ENCODE data around the gene RP2. TPM values are rescaled to one million over a fixed set of nuclear protein-coding genes. Genes with fewer than 3 reads are reported as not detected.

RP2 gene
- total and polyA plus RNA-seq, 2 experiments from 2014 or later, result 2.4 to 3.8 TPM

GRCh38 chrX:46864606-46865005, 27.8 kb downstream of the RP2 start:
- Histone ChIP-seq H3K4me1 (ENCODE audit: low read depth) (no peaks in the 10 kb centered on the region), H3K36me3 (no peaks in the 10 kb centered on the region), H3K9me3 (ENCODE audit: low read depth) (no peaks in the 10 kb centered on the region), H3K27ac (no peak overlapping the region), H3K27me3 (no peaks in the 10 kb centered on the region), H3K4me3 (no peak overlapping the region)
- DNase-seq (ENCODE audit: low read depth in 1 of 2, low spot score in 1 of 2), result no peak
- TF ChIP-seq CTCF (IDR thresholded peaks at IDR 0.05; ENCODE audit: low read depth, low read length), result no peak

- Histone ChIP-seq H3K4me3 (no peak overlapping the region), H3K27me3 (no peaks in the 10 kb centered on the region), H3K36me3 (no peaks in the 10 kb centered on the region), H3K9me3 (ENCODE audit: low read depth) (no peaks in the 10 kb centered on the region), H3K4me1 (ENCODE audit: low read depth) (no peaks in the 10 kb centered on the region), H3K27ac (no peak overlapping the region)
- TF ChIP-seq CTCF (IDR thresholded peaks at IDR 0.05; ENCODE audit: low read depth, low read length), result no peak
- peak in 1 of 2 donors; percentile 46 for DNase-seq (ENCODE audit: low read depth in 1 of 2, low spot score in 1 of 2)
Observed at GRCh38 chrX:46865281-46865680, 28.4 kb downstream of the RP2 start.

- no peak for TF ChIP-seq CTCF (IDR thresholded peaks at IDR 0.05; ENCODE audit: low read depth, low read length)
- Histone ChIP-seq H3K36me3 (no peaks in the 10 kb centered on the region), H3K27me3 (no peaks in the 10 kb centered on the region)
Observed at GRCh38 chrX:46866726-46867125, 29.9 kb downstream of the RP2 start.

GRCh38 chrX:46873746-46874145, 36.9 kb downstream of the RP2 start:
- Histone ChIP-seq H3K36me3 (no peaks in the 10 kb centered on the region), H3K27ac (no peak overlapping the region), H3K9me3 (ENCODE audit: low read depth) (no peaks in the 10 kb centered on the region), H3K27me3 (no peaks in the 10 kb centered on the region), H3K4me1 (ENCODE audit: low read depth) (no peaks in the 10 kb centered on the region), H3K4me3 (no peak overlapping the region)
- TF ChIP-seq CTCF (IDR thresholded peaks at IDR 0.05; ENCODE audit: low read depth, low read length), result no peak
- no peak for DNase-seq (ENCODE audit: low read depth in 1 of 2, low spot score in 1 of 2)

More at GRCh38 chrX:46866726-46867125, 29.9 kb downstream of the RP2 start:
- no peak for DNase-seq (ENCODE audit: low read depth in 1 of 2, low spot score in 1 of 2)
- H3K9me3 ChIP-seq (ENCODE audit: low read depth), result no peaks in the 10 kb centered on the region
- no peaks in the 10 kb centered on the region for H3K4me1 ChIP-seq (ENCODE audit: low read depth)
- no peak overlapping the region for H3K4me3 ChIP-seq
- no peak overlapping the region for H3K27ac ChIP-seq

- no peak for DNase-seq (ENCODE audit: low read depth in 1 of 2, low spot score in 1 of 2)
- H3K36me3 ChIP-seq, result no peaks in the 10 kb centered on the region
- no peaks in the 10 kb centered on the region for H3K4me1 ChIP-seq (ENCODE audit: low read depth)
- H3K4me3 ChIP-seq, result no peak overlapping the region
- no peak for TF ChIP-seq CTCF (IDR thresholded peaks at IDR 0.05; ENCODE audit: low read depth, low read length)
- H3K9me3 ChIP-seq (ENCODE audit: low read depth), result no peaks in the 10 kb centered on the region
- H3K27ac ChIP-seq, result no peak overlapping the region
- no peaks in the 10 kb centered on the region for H3K27me3 ChIP-seq
Observed at GRCh38 chrX:46876901-46877300, 40.1 kb downstream of the RP2 start.

GRCh38 chrX:46882266-46882665, 45.4 kb downstream of the RP2 start:
- Histone ChIP-seq H3K4me3 (no peak overlapping the region), H3K4me1 (ENCODE audit: low read depth) (no peaks in the 10 kb centered on the region), H3K27me3 (no peaks in the 10 kb centered on the region), H3K27ac (no peak overlapping the region), H3K9me3 (ENCODE audit: low read depth) (no peaks in the 10 kb centered on the region), H3K36me3 (no peaks in the 10 kb centered on the region)
- peak in 1 of 2 donors; percentile 7 for DNase-seq (ENCODE audit: low read depth in 1 of 2, low spot score in 1 of 2)
- no peak for TF ChIP-seq CTCF (IDR thresholded peaks at IDR 0.05; ENCODE audit: low read depth, low read length)

Measured in cardiac muscle cell (in vitro differentiated cells and primary cell).